ENCODE results near the gene UTS2R. TPM values are rescaled to one million over a fixed set of nuclear protein-coding genes. Genes with fewer than 3 reads are reported as not detected.
"Not testable (repeated sequence)": the region's sequence is repeated elsewhere in the genome, so short reads cannot be mapped to it uniquely, and the experiment has no call there.

UTS2R gene
- total RNA-seq, 1 donor from 2014 or later = 6.5 TPM

DNA sequence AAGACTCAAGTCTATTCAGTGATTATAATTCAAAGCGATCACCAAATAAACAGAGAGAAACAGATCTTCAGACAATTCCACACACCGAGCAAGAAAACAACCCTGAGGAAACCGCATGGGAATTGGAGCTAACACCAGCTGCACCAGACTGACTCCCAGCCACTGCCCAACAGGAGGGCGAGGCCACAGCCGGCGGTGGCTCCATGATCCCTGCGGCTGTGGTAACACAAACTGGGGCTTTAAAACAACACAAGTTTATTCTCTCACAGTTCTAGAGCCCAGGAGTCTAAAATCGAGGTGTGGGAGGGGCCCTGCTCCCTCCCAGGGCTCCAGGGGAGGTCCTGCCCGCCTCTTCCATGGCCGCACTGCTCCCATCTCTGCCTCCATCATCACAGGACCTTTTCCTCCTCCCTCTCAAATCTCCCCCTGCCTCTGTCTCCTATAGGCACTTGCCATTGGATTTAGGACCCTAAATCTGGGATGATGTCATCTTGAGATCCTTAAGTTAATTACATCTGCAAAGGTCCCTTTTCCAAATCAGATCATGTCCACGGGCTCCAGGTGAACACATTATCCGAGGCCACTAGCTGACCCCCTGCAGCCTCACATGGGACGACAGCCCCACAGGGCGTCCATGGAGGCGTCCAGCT lies 36.8 kb downstream of the UTS2R start:
- TF ChIP-seq, protein P1, sequence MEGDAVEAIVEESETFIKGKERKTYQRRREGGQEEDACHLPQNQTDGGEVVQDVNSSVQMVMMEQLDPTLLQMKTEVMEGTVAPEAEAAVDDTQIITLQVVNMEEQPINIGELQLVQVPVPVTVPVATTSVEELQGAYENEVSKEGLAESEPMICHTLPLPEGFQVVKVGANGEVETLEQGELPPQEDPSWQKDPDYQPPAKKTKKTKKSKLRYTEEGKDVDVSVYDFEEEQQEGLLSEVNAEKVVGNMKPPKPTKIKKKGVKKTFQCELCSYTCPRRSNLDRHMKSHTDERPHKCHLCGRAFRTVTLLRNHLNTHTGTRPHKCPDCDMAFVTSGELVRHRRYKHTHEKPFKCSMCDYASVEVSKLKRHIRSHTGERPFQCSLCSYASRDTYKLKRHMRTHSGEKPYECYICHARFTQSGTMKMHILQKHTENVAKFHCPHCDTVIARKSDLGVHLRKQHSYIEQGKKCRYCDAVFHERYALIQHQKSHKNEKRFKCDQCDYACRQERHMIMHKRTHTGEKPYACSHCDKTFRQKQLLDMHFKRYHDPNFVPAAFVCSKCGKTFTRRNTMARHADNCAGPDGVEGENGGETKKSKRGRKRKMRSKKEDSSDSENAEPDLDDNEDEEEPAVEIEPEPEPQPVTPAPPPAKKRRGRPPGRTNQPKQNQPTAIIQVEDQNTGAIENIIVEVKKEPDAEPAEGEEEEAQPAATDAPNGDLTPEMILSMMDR (IDR thresholded peaks at IDR 0.05; ENCODE audit: unreplicated experiment) = no peak
- Mint-ChIP-seq H3K9me3 (no peaks in the 10 kb centered on the region), H3K4me1 (no peaks in the 10 kb centered on the region), H3K4me3 (no peak overlapping the region), H3K27me3 (ENCODE audit: low read depth) (no peaks in the 10 kb centered on the region), H3K36me3 (peaks cover 23% of the 10 kb centered on the region), H3K27ac (no peak overlapping the region)
- DNase-seq (ENCODE audit: low spot score in 2 of 2, unreplicated experiment in 2 of 2) = no peak

DNA sequence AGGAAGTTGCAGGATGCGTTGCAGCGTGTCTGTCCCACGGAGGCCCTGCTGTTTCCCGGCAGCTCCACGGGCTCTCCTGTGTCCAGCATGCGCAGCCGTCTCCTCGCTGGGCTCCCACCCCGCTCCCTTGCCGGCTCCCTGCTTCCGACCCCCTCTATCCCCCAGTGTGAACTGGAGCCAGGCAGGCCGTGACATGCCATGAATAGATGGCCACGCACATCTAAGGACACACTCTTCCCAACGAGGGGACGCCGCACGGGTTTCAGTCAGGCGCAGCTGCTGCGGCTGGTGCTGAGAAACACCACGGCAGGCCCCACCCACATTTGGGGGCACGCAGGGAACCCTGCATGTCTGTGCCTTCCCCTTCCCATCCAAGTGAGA lies 37.4 kb downstream of the UTS2R start:
- TF ChIP-seq, protein P1 (IDR thresholded peaks at IDR 0.05; ENCODE audit: unreplicated experiment) = no peak
- H3K4me3 Mint-ChIP-seq = no peak overlapping the region
- no peaks in the 10 kb centered on the region for H3K9me3 Mint-ChIP-seq
- H3K27me3 Mint-ChIP-seq (ENCODE audit: low read depth) = no peaks in the 10 kb centered on the region
- no peak overlapping the region for H3K27ac Mint-ChIP-seq
- peaks cover 20% of the 10 kb centered on the region for H3K36me3 Mint-ChIP-seq
- H3K4me1 Mint-ChIP-seq = no peaks in the 10 kb centered on the region
- DNase-seq (ENCODE audit: low spot score in 2 of 2, unreplicated experiment in 2 of 2) = no peak

DNA sequence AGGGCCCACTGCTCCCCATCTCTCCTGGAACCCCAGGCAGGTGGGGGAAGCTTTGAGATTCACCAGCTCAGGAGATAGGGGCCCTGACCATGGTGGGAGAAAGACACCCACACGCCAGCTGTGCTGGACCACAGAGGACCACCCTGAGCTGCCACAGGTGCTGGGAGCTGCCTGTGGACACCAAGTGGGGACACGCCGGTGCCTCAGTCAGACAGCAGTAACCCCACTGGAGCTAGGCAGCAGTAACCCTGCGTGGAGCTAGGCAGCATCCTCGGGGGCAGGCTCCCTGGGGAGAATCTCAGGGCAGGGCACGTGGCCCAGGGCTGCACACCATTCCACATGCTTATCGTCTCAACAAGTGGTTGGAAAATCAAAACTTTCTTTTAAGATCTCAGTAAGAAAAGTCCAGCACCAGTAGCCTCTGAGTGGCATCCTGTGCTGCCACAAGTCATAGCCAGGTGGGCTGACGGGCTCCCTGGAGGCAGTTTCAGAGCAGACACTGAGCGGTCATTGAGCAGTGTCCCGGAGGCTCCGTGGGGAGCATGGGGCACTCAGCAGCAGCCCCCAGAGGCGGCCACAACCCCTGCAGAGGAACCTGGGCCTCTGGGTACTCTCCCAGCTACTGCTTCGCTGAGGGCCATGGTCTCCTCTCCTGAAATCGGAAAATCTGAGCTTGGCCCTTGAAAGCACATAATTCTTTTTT lies 38.6 kb downstream of the UTS2R start:
- H3K27ac Mint-ChIP-seq = no peak overlapping the region
- TF ChIP-seq, protein P1 (IDR thresholded peaks at IDR 0.05; ENCODE audit: unreplicated experiment) = no peak
- no peak for DNase-seq (ENCODE audit: low spot score in 2 of 2, unreplicated experiment in 2 of 2)
- H3K36me3 Mint-ChIP-seq = peaks cover 23% of the 10 kb centered on the region
- H3K27me3 Mint-ChIP-seq (ENCODE audit: low read depth) = no peaks in the 10 kb centered on the region
- H3K4me1 Mint-ChIP-seq = peaks cover 5% of the 10 kb centered on the region
- no peak overlapping the region for H3K4me3 Mint-ChIP-seq
- no peaks in the 10 kb centered on the region for H3K9me3 Mint-ChIP-seq

DNA sequence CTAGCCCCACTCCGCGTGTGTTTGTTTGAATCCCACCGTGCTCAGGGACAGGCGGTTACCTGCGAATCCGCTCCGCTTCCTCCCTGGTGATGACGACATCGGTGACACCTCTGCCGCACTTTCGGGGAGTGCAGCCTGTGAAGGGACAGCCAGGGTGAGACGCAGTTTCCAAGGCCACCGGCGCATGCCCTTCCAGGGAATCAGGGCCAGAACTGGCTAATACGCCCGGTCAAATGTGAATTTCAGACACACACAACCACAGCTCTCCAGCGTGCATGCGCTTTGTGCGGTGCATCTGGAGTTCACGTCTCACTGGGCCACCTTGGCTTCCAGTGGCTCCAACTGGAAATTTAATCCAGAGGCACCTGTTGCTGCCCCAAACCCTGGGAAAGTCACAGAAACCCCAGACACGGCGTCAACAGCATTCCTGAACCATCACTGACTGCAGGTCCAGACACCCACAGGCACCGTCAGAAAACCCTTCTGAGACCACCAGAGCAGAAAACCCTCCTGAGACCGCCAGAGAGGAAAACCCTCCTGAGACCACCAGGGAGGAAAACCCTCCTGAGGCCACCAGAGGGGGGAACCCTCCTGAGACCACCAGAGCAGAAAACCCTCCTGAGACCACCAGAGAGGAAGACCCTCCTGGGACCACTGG lies 40.0 kb downstream of the UTS2R start:
- Mint-ChIP-seq H3K9me3 (no peaks in the 10 kb centered on the region), H3K4me3 (no peak overlapping the region), H3K4me1 (peaks cover 6% of the 10 kb centered on the region), H3K27me3 (ENCODE audit: low read depth) (no peaks in the 10 kb centered on the region), H3K27ac (no peak overlapping the region), H3K36me3 (peaks cover 19% of the 10 kb centered on the region)
- TF ChIP-seq, protein P1 (IDR thresholded peaks at IDR 0.05; ENCODE audit: unreplicated experiment) = no peak
- DNase-seq (ENCODE audit: low spot score in 2 of 2, unreplicated experiment in 2 of 2) = no peak

DNA sequence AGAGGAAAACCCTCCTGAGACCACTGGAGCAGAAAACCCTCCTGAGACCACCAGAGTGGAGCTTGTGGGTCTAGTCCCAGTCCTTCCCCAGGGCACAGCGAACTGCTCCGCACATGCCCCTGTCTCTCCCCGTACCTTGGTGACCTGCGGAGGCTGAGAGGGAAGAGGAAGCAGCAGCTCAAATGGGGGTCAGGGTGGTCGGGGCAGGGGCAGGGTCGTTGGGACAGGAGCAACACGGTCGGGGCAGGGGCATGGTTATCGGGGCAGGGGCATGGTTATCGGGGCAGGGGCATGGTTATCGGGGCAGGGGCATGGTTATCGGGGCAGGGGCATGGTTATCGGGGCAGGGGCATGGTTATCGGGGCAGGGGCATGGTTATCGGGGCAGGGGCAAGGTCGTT lies 40.5 kb downstream of the UTS2R start:
- not testable (repeated sequence) for DNase-seq (ENCODE audit: low spot score in 2 of 2, unreplicated experiment in 2 of 2); H3K4me3 Mint-ChIP-seq; H3K9me3 Mint-ChIP-seq; H3K4me1 Mint-ChIP-seq; H3K27me3 Mint-ChIP-seq (ENCODE audit: low read depth); H3K27ac Mint-ChIP-seq
- peaks cover 19% of the 10 kb centered on the region for H3K36me3 Mint-ChIP-seq
